ENCODE data around the gene AP3B2.
"Not testable (repeated sequence)": the region's sequence is repeated elsewhere in the genome, so short reads cannot be mapped to it uniquely, and the experiment has no call there.

AP3B2 gene

GRCh38 chr15:82709421-82710207, at the start of gene AP3B2:
Gene AP3B2 (minus strand): TSS chr15:82709875. CDS start chr15:82709706, 169 bp downstream.
- peak; percentile 90 for DNase-seq

GRCh38 chr15:82751308-82751707, 41.6 kb upstream of the AP3B2 start:
- no peak for DNase-seq

- peak; percentile 43 for DNase-seq
These were observed 41.1 kb upstream of the AP3B2 start for GRCh38 chr15:82750831-82751180.

GRCh38 chr15:82749951-82750830, 40.5 kb upstream of the AP3B2 start:
- peak; percentile 97 for DNase-seq

GRCh38 chr15:82748315-82748714, 38.6 kb upstream of the AP3B2 start:
- no peak for DNase-seq

GRCh38 chr15:82743810-82744209, 34.1 kb upstream of the AP3B2 start:
- no peak for DNase-seq

- no peak for DNase-seq
These were observed 32.5 kb upstream of the AP3B2 start for GRCh38 chr15:82742134-82742533.

- peak; percentile 8 for DNase-seq
These were observed 29.4 kb upstream of the AP3B2 start for GRCh38 chr15:82739086-82739485.

- DNase-seq = peak; percentile 37
These were observed 28.3 kb upstream of the AP3B2 start for GRCh38 chr15:82737975-82738374.

GRCh38 chr15:82731527-82731926, 21.9 kb upstream of the AP3B2 start:
- no peak for DNase-seq

GRCh38 chr15:82730022-82730530, 20.4 kb upstream of the AP3B2 start:
- DNase-seq = peak; percentile 4

GRCh38 chr15:82726816-82727215, 17.1 kb upstream of the AP3B2 start:
- no peak for DNase-seq

- DNase-seq = no peak
These were observed 5.3 kb upstream of the AP3B2 start for GRCh38 chr15:82715003-82715402.

GRCh38 chr15:82714016-82714415, 4.3 kb upstream of the AP3B2 start:
- no peak for DNase-seq

- no peak for DNase-seq
These were observed 2.4 kb upstream of the AP3B2 start for GRCh38 chr15:82712036-82712435.

- DNase-seq = no peak
These were observed 1.3 kb upstream of the AP3B2 start for GRCh38 chr15:82710926-82711490.

- no peak for DNase-seq
These were observed 507 bp upstream of the AP3B2 start for GRCh38 chr15:82710208-82710555.

GRCh38 chr15:82709081-82709420, 624 bp downstream of the AP3B2 start:
- no peak for DNase-seq

- not testable (repeated sequence) for DNase-seq
These were observed 3.8 kb downstream of the AP3B2 start for GRCh38 chr15:82705856-82706255.

GRCh38 chr15:82699726-82700125, 9.9 kb downstream of the AP3B2 start:
- no peak for DNase-seq

GRCh38 chr15:82698711-82699345, 10.8 kb downstream of the AP3B2 start:
- DNase-seq = no peak

GRCh38 chr15:82697735-82698407, 11.8 kb downstream of the AP3B2 start:
- DNase-seq = no peak

GRCh38 chr15:82692171-82692570, 17.5 kb downstream of the AP3B2 start:
- DNase-seq = no peak
